ENCODE measurements around the gene CADM1.

GRCh38 chr11:115455613-115456012, 48.6 kb downstream of the CADM1 start:
- TF ChIP-seq POLR2A (IDR thresholded peaks at IDR 0.05) = no peak
- TF ChIP-seq, protein P1, sequence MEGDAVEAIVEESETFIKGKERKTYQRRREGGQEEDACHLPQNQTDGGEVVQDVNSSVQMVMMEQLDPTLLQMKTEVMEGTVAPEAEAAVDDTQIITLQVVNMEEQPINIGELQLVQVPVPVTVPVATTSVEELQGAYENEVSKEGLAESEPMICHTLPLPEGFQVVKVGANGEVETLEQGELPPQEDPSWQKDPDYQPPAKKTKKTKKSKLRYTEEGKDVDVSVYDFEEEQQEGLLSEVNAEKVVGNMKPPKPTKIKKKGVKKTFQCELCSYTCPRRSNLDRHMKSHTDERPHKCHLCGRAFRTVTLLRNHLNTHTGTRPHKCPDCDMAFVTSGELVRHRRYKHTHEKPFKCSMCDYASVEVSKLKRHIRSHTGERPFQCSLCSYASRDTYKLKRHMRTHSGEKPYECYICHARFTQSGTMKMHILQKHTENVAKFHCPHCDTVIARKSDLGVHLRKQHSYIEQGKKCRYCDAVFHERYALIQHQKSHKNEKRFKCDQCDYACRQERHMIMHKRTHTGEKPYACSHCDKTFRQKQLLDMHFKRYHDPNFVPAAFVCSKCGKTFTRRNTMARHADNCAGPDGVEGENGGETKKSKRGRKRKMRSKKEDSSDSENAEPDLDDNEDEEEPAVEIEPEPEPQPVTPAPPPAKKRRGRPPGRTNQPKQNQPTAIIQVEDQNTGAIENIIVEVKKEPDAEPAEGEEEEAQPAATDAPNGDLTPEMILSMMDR (IDR thresholded peaks at IDR 0.05) = no peak

Measured in right lobe of liver (tissue), 4 donors.